Chondrocyte (in vitro differentiated cells): ENCODE measurements around the gene PPIP5K1. TPM values are rescaled to one million over a fixed set of nuclear protein-coding genes. Genes with fewer than 3 reads are reported as not detected.
"Not testable (repeated sequence)": the region's sequence is repeated elsewhere in the genome, so short reads cannot be mapped to it uniquely, and the experiment has no call there.

Experiments used
- DNase-seq: peaks from one replicate; pipeline ENCODE4 v3.0.0; 2021; ENCODE audit warnings: mixed read lengths, low spot score
- H3K27ac Mint-ChIP-seq: one replicate; pipeline ENCODE4 v1.8.0; 2021; ENCODE audit warnings: mild to moderate bottlenecking, moderate library complexity, mixed read lengths; ENCODE audit not compliant: unreplicated experiment
- H3K27me3 Mint-ChIP-seq: 2 replicates; pipeline ENCODE4 v1.8.0; 2021; ENCODE audit warnings: low read depth, mixed read lengths
- H3K36me3 Mint-ChIP-seq: 2 replicates; pipeline ENCODE4 v1.8.0; 2021; ENCODE audit warnings: low read depth, mixed read lengths
- H3K4me1 Mint-ChIP-seq: 2 replicates; pipeline ENCODE4 v1.8.0; 2021; ENCODE audit warnings: low read depth, mild to moderate bottlenecking, mixed read lengths
- H3K4me3 Mint-ChIP-seq: one replicate; pipeline ENCODE4 v1.8.0; 2021; ENCODE audit warnings: mild to moderate bottlenecking, moderate library complexity, mixed read lengths; ENCODE audit not compliant: unreplicated experiment
- H3K9me3 Mint-ChIP-seq: 2 replicates; pipeline ENCODE4 v1.8.0; 2021; ENCODE audit warnings: low read depth, mixed read lengths
- total RNA-seq: library from RNA; stranded (reverse); gene quantifications from 3 replicates; pipeline ENCODE4 v1.2.1, GENCODE V29; 2021
- TF ChIP-seq, protein P1 (sequence below): fragments of 200-600 bp; sonication (generic); IDR thresholded peaks from 2 replicates; pipeline ENCODE4 v1.5.0; 2021; ENCODE audit warnings: antibody characterized with exemption, mild to moderate bottlenecking, moderate library complexity

The PPIP5K1 gene
- total RNA-seq, 1 donor from 2014 or later: 31.6 TPM

GRCh38 chr15:43593328-43594190, 3.6 kb upstream of the PPIP5K1 start, which contains the start of gene CKMT1B:
TSS of gene CKMT1B (plus strand) at chr15:43594027. CDS start at chr15:43594219, 192 bp downstream.
- peaks cover 15% of the 10 kb centered on the region for H3K27me3 Mint-ChIP-seq
- H3K36me3 Mint-ChIP-seq, DNase-seq, H3K9me3 Mint-ChIP-seq, H3K27ac Mint-ChIP-seq, H3K4me1 Mint-ChIP-seq, H3K4me3 Mint-ChIP-seq: not testable (repeated sequence)

DNA sequence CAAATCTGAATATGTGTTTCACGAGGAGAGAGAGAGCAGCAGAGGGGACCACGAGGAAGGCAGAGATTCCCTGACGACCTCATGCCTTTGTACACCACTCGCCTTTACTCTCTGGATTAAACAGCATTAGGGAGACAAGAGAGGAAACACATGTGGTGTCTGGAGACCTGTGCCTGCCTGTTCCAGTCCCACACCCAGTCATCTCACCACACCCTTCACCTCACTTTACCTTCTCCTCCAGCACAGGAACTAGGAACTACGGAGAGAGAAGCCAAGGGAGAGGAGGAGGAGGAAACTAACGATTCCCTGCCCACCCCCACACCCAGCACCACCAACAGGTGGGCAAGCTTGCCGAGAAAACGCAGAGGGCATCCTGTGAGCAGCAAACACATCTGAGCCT, 2.8 kb upstream of the PPIP5K1 start:
- not testable (repeated sequence) for H3K36me3 Mint-ChIP-seq

GRCh38 chr15:43574607-43575006, 15.4 kb downstream of the PPIP5K1 start:
- not testable (repeated sequence) for DNase-seq, H3K27me3 Mint-ChIP-seq, H3K9me3 Mint-ChIP-seq, H3K27ac Mint-ChIP-seq, H3K4me1 Mint-ChIP-seq, H3K4me3 Mint-ChIP-seq, H3K36me3 Mint-ChIP-seq

More for the DNA sequence above, 2.8 kb upstream of the PPIP5K1 start:
- H3K27ac Mint-ChIP-seq, DNase-seq, H3K9me3 Mint-ChIP-seq, H3K4me1 Mint-ChIP-seq, H3K4me3 Mint-ChIP-seq: not testable (repeated sequence)
- H3K27me3 Mint-ChIP-seq: peaks cover 13% of the 10 kb centered on the region

- H3K4me1 Mint-ChIP-seq, H3K9me3 Mint-ChIP-seq, DNase-seq, H3K27me3 Mint-ChIP-seq, H3K4me3 Mint-ChIP-seq, H3K36me3 Mint-ChIP-seq, H3K27ac Mint-ChIP-seq: not testable (repeated sequence)
Observed at GRCh38 chr15:43566615-43567014, 23.4 kb downstream of the PPIP5K1 start.

GRCh38 chr15:43563793-43564192, 26.2 kb downstream of the PPIP5K1 start:
- H3K9me3 Mint-ChIP-seq, H3K4me1 Mint-ChIP-seq, H3K4me3 Mint-ChIP-seq, H3K27me3 Mint-ChIP-seq, H3K36me3 Mint-ChIP-seq, H3K27ac Mint-ChIP-seq, DNase-seq: not testable (repeated sequence)

DNA sequence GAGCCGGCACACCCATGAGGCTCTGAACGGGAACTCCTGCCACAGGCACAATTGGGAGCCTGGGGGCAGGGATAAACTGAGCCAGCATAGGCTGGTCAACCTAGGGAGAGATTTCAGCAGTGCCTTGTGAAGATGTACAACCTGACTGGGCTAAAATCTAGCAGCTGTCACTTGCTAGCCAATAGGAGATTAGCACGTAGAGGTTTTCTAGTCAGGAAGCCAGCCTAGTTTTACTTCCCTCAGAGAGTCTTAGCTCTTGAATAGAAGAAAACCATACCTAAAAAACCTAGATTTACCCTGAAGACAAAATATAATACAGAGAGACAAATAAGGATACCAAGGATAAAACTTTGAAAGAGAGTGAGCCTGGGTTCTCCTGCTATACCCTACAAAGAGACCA, 27.3 kb downstream of the PPIP5K1 start:
- H3K27ac Mint-ChIP-seq, DNase-seq, H3K4me3 Mint-ChIP-seq, H3K27me3 Mint-ChIP-seq, H3K36me3 Mint-ChIP-seq, H3K4me1 Mint-ChIP-seq, H3K9me3 Mint-ChIP-seq: not testable (repeated sequence)

GRCh38 chr15:43552986-43553385, 37.0 kb downstream of the PPIP5K1 start:
- H3K27me3 Mint-ChIP-seq: no peaks in the 10 kb centered on the region
- H3K4me1 Mint-ChIP-seq: no peaks in the 10 kb centered on the region
- peaks cover 7% of the 10 kb centered on the region for H3K36me3 Mint-ChIP-seq
- no peak overlapping the region for H3K27ac Mint-ChIP-seq
- H3K4me3 Mint-ChIP-seq: no peak overlapping the region
- DNase-seq: no peak
- TF ChIP-seq, protein P1, sequence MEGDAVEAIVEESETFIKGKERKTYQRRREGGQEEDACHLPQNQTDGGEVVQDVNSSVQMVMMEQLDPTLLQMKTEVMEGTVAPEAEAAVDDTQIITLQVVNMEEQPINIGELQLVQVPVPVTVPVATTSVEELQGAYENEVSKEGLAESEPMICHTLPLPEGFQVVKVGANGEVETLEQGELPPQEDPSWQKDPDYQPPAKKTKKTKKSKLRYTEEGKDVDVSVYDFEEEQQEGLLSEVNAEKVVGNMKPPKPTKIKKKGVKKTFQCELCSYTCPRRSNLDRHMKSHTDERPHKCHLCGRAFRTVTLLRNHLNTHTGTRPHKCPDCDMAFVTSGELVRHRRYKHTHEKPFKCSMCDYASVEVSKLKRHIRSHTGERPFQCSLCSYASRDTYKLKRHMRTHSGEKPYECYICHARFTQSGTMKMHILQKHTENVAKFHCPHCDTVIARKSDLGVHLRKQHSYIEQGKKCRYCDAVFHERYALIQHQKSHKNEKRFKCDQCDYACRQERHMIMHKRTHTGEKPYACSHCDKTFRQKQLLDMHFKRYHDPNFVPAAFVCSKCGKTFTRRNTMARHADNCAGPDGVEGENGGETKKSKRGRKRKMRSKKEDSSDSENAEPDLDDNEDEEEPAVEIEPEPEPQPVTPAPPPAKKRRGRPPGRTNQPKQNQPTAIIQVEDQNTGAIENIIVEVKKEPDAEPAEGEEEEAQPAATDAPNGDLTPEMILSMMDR: no peak
- no peaks in the 10 kb centered on the region for H3K9me3 Mint-ChIP-seq

DNA sequence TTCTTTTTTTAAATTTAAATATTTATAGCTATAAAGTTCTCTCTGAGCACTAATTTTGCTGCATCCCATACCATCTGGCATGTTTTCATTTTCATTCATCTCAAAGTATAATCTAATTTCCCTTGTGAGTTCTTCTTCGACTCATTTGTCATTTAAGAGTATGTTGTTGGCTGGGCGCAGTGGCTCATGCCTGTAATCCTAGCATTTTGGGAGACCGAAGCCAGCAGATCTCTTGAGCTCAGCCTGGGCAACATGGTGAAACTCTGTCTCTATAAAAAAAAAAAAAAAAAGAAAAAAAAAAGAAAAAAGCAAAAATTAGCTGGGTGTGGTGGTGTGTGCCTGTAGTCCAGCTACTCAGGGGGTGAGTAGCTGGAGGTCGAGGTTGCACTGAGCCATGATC, 37.8 kb downstream of the PPIP5K1 start:
- DNase-seq: no peak
- Mint-ChIP-seq H3K4me3 (no peak overlapping the region), H3K27me3 (no peaks in the 10 kb centered on the region), H3K9me3 (peaks cover 6% of the 10 kb centered on the region), H3K36me3 (peaks cover 5% of the 10 kb centered on the region), H3K4me1 (no peaks in the 10 kb centered on the region), H3K27ac (no peak overlapping the region)
- TF ChIP-seq, protein P1: no peak
